ENCODE data around the gene ZBTB2. TPM values are rescaled to one million over a fixed set of nuclear protein-coding genes. Genes with fewer than 3 reads are reported as not detected.
A peak's percentile ranks its signal among the peaks of the same experiment; 100 is the strongest.

The ZBTB2 gene, protein sequence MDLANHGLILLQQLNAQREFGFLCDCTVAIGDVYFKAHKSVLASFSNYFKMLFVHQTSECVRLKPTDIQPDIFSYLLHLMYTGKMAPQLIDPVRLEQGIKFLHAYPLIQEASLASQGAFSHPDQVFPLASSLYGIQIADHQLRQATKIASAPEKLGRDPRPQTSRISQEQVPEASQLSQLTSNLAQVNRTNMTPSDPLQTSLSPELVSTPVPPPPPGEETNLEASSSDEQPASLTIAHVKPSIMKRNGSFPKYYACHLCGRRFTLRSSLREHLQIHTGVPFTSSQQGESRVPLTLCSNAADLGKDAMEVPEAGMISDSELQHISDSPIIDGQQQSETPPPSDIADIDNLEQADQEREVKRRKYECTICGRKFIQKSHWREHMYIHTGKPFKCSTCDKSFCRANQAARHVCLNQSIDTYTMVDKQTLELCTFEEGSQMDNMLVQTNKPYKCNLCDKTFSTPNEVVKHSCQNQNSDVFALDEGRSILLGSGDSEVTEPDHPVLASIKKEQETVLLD
- total RNA-seq = 10 to 100 TPM; 14.8 to 21.4 TPM

- peak; percentile 62 to 75 for DNase-seq (ENCODE audit: low spot score in 2 of 2)
- ATAC-seq = peak; percentile 6 to 12
- Mint-ChIP-seq H3K27ac (peak within 1 kb of the TSS; percentile 93), H3K36me3 (peaks cover 23 to 26% of the 10 kb centered on the region in 2 donors), H3K9me3 (no peaks in the 10 kb centered on the region)
Observed at GRCh38 chr6:151391471-151392413, at the start of gene ZBTB2. Gene ZBTB2, minus strand, starts transcription at chr6:151391559. Its CDS starts 17,922 bp downstream, at chr6:151373637.

DNA sequence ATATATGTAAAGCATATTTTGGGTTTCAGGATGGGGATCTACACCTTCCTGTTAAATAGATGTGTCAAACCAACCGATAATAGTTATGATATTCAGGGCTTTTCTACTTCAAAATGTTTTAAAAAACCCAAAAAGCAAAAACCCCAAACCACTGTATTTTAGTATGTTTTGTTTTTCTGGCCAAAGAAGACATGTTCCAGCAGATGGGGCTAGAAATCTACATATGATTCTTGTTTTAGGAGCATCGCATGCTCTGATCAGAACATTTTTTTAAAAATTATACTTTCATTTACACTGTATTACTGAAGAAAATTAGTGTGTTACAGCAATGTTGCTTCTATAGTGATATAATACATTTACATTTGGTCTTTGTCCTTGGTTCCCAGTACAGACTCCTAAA lies 49.6 kb upstream of the ZBTB2 start:
- ATAC-seq = no peak
- no peaks in the 10 kb centered on the region for H3K9me3 Mint-ChIP-seq
- H3K27ac Mint-ChIP-seq = peak overlapping the region in 1 of 2 donors; percentile 24
- H3K36me3 Mint-ChIP-seq = no peaks in the 10 kb centered on the region
- no peak for DNase-seq (ENCODE audit: low spot score in 2 of 2)

DNA sequence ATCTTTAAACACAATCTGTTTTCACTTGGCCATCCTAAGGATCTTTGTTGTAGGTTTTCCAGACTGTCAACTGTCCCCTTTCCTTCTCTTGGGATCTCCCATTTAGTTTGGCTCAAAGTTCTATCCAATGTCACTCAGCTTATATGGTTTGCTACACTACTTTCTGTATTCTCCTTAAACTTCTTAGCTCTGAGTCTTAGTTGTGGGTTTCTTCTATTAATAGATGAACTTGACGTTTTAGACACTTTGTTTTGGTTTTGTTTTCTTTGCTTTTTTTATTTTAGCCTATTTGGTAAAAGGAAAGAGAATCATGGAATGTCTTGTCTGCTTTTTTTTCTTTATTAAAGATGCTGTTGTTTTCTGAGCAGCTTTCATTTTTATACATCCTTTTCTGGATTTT lies 49.1 kb upstream of the ZBTB2 start:
- no peaks in the 10 kb centered on the region for H3K9me3 Mint-ChIP-seq

DNA sequence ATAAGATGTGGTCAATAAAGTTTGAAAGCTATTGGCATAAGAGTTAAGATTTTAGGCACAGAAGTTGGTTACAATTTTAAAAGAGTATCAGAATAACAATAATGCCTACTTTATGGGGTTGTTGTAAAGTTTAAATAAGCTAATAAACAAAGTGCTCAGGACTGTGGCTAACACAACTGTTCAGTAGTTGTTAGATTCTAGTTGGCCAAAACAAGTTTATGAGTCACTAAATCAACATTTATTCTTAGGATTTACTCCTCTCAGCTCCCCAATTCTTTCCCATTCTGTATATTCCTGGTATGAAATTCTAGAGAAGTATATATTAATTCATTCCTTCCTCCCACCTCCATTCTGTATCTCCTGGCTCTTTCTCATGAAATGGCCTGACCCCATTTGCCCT lies 46.0 kb upstream of the ZBTB2 start:
- H3K36me3 Mint-ChIP-seq = no peaks in the 10 kb centered on the region
- DNase-seq (ENCODE audit: low spot score in 2 of 2) = no peak
- H3K9me3 Mint-ChIP-seq = no peaks in the 10 kb centered on the region
- no peak overlapping the region for H3K27ac Mint-ChIP-seq
- no peak for ATAC-seq

More for the DNA sequence above, 49.1 kb upstream of the ZBTB2 start:
- DNase-seq (ENCODE audit: low spot score in 2 of 2) = no peak
- H3K36me3 Mint-ChIP-seq = no peaks in the 10 kb centered on the region
- ATAC-seq = no peak
- peak overlapping the region in 1 of 2 donors; percentile 44 for H3K27ac Mint-ChIP-seq

DNA sequence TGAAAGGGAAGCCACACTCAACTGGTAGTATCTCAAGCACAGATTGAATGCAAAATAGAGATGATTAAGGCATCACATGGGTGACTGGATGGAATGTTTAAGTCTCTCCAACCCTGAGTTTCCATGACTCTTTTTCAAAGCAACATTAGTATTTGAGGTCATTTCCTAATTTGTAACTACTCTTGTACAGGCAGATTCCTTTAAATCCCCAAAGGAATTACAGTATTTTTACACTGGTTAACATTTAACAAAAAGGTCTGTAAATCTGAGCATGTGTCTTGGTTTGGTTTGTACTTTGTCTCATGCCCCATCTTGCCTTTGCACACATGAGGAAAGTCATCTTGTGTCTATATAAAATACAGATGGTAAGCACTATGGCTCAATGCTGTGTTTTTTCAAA lies 45.4 kb upstream of the ZBTB2 start:
- Mint-ChIP-seq H3K9me3 (no peaks in the 10 kb centered on the region), H3K36me3 (no peaks in the 10 kb centered on the region), H3K27ac (no peak overlapping the region)
- ATAC-seq (no peak), DNase-seq (ENCODE audit: low spot score in 2 of 2) (no peak)

GRCh38 chr6:151436300-151436699 lies 44.9 kb upstream of the ZBTB2 start:
- Mint-ChIP-seq H3K9me3 (no peaks in the 10 kb centered on the region), H3K36me3 (no peaks in the 10 kb centered on the region), H3K27ac (no peak overlapping the region)
- ATAC-seq (no peak), DNase-seq (ENCODE audit: low spot score in 2 of 2) (no peak)

GRCh38 chr6:151434369-151434768 lies 43.0 kb upstream of the ZBTB2 start:
- H3K36me3 Mint-ChIP-seq = peaks cover 10 to 11% of the 10 kb centered on the region in 2 donors
- DNase-seq (ENCODE audit: low spot score in 2 of 2) = no peak

GRCh38 chr6:151432651-151433050 lies 41.3 kb upstream of the ZBTB2 start:
- H3K36me3 Mint-ChIP-seq = peaks cover 10 to 11% of the 10 kb centered on the region in 2 donors
- H3K27ac Mint-ChIP-seq = no peak overlapping the region
- H3K9me3 Mint-ChIP-seq = no peaks in the 10 kb centered on the region
- ATAC-seq (no peak), DNase-seq (ENCODE audit: low spot score in 2 of 2) (no peak)

More at GRCh38 chr6:151434369-151434768, 43.0 kb upstream of the ZBTB2 start:
- ATAC-seq = no peak
- no peak overlapping the region for H3K27ac Mint-ChIP-seq
- H3K9me3 Mint-ChIP-seq = no peaks in the 10 kb centered on the region

DNA sequence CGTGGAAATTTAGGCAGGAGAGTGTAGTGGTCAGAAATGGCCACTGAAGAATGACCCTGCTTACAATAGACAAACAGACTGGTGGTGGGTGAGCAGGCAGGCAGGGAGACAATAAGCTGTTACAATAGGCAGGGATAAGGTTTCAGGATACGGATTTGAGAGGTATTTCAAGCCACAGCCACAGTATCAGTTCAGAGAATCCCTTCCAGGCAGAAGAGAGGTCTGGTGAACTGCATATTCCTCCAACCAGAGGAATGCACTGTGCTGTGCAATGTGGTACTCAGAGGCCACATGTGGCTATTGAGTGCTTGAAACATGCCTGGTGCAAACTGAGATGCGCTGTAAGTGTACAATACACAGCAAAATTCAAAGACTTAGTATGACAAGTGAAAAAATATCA lies 40.0 kb upstream of the ZBTB2 start:
- Mint-ChIP-seq H3K9me3 (no peaks in the 10 kb centered on the region), H3K27ac (no peak overlapping the region), H3K36me3 (peaks cover 10 to 12% of the 10 kb centered on the region in 2 donors)
- no peak for ATAC-seq
- DNase-seq (ENCODE audit: low spot score in 2 of 2) = no peak

- H3K27ac Mint-ChIP-seq = no peak overlapping the region
- ATAC-seq (no peak), DNase-seq (ENCODE audit: low spot score in 2 of 2) (no peak)
- no peaks in the 10 kb centered on the region for H3K9me3 Mint-ChIP-seq
- H3K36me3 Mint-ChIP-seq = peaks cover 10 to 17% of the 10 kb centered on the region in 2 donors
Observed at GRCh38 chr6:151430886-151431285, 39.5 kb upstream of the ZBTB2 start.

GRCh38 chr6:151428093-151428735 lies 36.9 kb upstream of the ZBTB2 start:
- Mint-ChIP-seq H3K9me3 (no peaks in the 10 kb centered on the region), H3K27ac (no peak overlapping the region), H3K36me3 (peaks cover 10 to 18% of the 10 kb centered on the region in 2 donors)
- no peak for DNase-seq (ENCODE audit: low spot score in 2 of 2)
- ATAC-seq = no peak

DNA sequence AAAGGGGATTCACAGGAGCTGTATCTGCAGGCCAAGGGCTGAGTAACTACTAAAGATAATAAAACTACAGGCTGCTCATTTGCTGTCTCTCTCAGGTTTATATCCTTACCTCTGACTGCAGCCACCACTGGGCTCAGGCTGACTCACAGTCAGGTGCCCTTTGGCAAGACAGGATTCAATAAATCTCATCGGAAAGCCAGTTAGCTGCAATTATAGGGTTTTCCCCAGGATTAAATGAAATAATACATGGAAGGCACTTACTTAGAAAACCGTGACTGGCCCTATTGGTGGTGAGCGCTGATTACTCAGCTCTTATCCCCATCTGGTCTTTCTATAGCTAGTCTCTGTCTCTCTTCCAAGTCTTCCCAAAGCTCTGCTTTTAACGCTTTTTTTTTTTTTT lies 34.2 kb upstream of the ZBTB2 start:
- H3K27ac Mint-ChIP-seq = peak overlapping the region in 1 of 2 donors; percentile 54
- DNase-seq (ENCODE audit: low spot score in 2 of 2) (no peak), ATAC-seq (no peak)
- H3K9me3 Mint-ChIP-seq = no peaks in the 10 kb centered on the region
- peaks cover 3 to 11% of the 10 kb centered on the region in 2 donors for H3K36me3 Mint-ChIP-seq

GRCh38 chr6:151422981-151423380 lies 31.6 kb upstream of the ZBTB2 start:
- Mint-ChIP-seq H3K36me3 (peaks cover 0 to 8% of the 10 kb centered on the region in 2 donors), H3K27ac (no peak overlapping the region), H3K9me3 (no peaks in the 10 kb centered on the region)
- no peak for ATAC-seq
- no peak for DNase-seq (ENCODE audit: low spot score in 2 of 2)

DNA sequence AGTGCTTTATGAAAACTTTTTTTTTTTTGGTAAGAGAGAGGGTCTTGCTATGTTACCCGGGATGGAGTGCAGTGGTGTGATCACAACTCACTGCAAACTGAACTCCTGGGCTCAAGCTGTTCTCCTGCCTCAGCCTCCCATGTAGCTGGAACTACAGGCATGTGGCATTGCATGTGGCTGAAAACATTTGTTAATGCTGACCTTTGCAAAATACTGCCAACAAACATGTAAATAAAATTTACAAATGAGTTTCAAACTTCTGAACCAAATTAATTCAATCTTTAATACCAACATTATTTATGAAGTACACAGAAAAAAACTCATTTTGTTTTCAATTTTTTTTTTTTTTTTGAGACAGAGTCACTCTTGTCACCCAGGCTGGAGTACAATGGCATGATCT lies 26.1 kb upstream of the ZBTB2 start:
- DNase-seq (ENCODE audit: low spot score in 2 of 2) = no peak
- no peak for ATAC-seq
- H3K9me3 Mint-ChIP-seq = peaks cover 4 to 12% of the 10 kb centered on the region in 2 donors
- H3K27ac Mint-ChIP-seq = no peak overlapping the region
- H3K36me3 Mint-ChIP-seq = peaks cover 28 to 45% of the 10 kb centered on the region in 2 donors

DNA sequence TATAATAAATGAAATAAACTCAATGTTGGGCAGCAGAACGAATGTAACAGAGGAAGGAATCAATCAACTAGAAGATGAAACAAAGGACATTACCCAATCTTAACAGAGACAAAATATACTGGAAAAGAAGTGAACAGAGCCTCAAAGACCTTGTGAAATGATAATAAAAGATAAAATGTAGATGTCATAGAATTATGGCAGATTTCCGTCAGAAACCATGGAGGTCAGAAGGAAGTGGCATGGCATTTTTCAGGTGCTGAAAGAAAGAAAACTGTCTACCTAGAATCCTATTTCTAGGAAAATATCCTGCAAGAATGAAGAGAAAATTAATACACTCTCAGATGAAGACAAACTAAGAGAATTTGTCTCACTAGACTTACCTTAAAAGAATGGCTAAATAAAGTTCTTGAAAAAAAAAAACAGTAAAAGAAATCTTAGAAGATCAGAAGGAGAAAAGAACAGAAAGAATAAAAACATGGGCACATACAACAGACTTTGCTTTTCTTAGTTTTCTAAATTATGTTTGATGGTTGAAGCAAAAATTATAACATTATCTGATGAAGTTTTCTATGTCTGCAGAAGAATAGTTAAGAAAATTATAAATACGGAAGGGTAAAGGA lies 23.4 kb upstream of the ZBTB2 start:
- H3K27ac Mint-ChIP-seq = peak overlapping the region in 1 of 2 donors; percentile 40
- peaks cover 35 to 58% of the 10 kb centered on the region in 2 donors for H3K36me3 Mint-ChIP-seq
- no peak for DNase-seq (ENCODE audit: low spot score in 2 of 2)
- peaks cover 4 to 12% of the 10 kb centered on the region in 2 donors for H3K9me3 Mint-ChIP-seq
- no peak for ATAC-seq
